Stimulated activated CD4-positive, alpha-beta T cell treated with anti-CD3 and anti-CD28 coated beads, Interleukin-4, amount 100 ng/mL, for 48 hours (primary cell): ENCODE measurements around the gene ABLIM1.

Experiments
- DNase-seq, 2 donors: peaks; one replicate each; pipeline ENCODE4 v3.0.0-alpha.2; 2020; ENCODE audit warnings: low read depth in 2 of 2

Gene ABLIM1

GRCh38 chr10:114679552-114679951 lies 21.5 kb upstream of the ABLIM1 start:
- DNase-seq: no peak

- DNase-seq: no peak
These were observed 20.7 kb upstream of the ABLIM1 start for GRCh38 chr10:114678820-114679219.

- DNase-seq: no peak
These were observed 20.3 kb upstream of the ABLIM1 start for GRCh38 chr10:114678336-114678735.

GRCh38 chr10:114674346-114674745 lies 16.3 kb upstream of the ABLIM1 start:
- no peak for DNase-seq

GRCh38 chr10:114669648-114670047 lies 11.6 kb upstream of the ABLIM1 start:
- no peak for DNase-seq

GRCh38 chr10:114668375-114669080 lies 10.5 kb upstream of the ABLIM1 start:
- no peak for DNase-seq

GRCh38 chr10:114665873-114666272 lies 7.8 kb upstream of the ABLIM1 start:
- no peak for DNase-seq

- no peak for DNase-seq
These were observed 7.3 kb upstream of the ABLIM1 start for GRCh38 chr10:114665406-114665805.

- no peak for DNase-seq
These were observed 6.1 kb upstream of the ABLIM1 start for GRCh38 chr10:114664127-114664526.

- DNase-seq: no peak
These were observed 5.6 kb upstream of the ABLIM1 start for GRCh38 chr10:114663626-114664025.

- DNase-seq: no peak
These were observed 4.7 kb upstream of the ABLIM1 start for GRCh38 chr10:114662646-114663217.

GRCh38 chr10:114661212-114661880 lies 3.3 kb upstream of the ABLIM1 start:
- no peak for DNase-seq

- no peak for DNase-seq
These were observed 2.4 kb downstream of the ABLIM1 start for GRCh38 chr10:114655671-114656070.

GRCh38 chr10:114654822-114655575 lies 3.1 kb downstream of the ABLIM1 start:
- DNase-seq: no peak

- DNase-seq: no peak
These were observed 4.1 kb downstream of the ABLIM1 start for GRCh38 chr10:114653926-114654325.

- DNase-seq: no peak
These were observed 5.4 kb downstream of the ABLIM1 start for GRCh38 chr10:114652402-114653368.

- no peak for DNase-seq
These were observed 7.2 kb downstream of the ABLIM1 start for GRCh38 chr10:114650831-114651230.

GRCh38 chr10:114650266-114650665 lies 7.8 kb downstream of the ABLIM1 start:
- DNase-seq: no peak

GRCh38 chr10:114649217-114649903 lies 8.7 kb downstream of the ABLIM1 start:
- no peak for DNase-seq

GRCh38 chr10:114648368-114648767 lies 9.7 kb downstream of the ABLIM1 start:
- no peak for DNase-seq
